Esophagus muscularis mucosa (tissue), 4 donors: ENCODE measurements around the gene VWDE. TPM values are rescaled to one million over a fixed set of nuclear protein-coding genes. Genes with fewer than 3 reads are reported as not detected.
"Not testable (repeated sequence)": the region's sequence is repeated elsewhere in the genome, so short reads cannot be mapped to it uniquely, and the experiment has no call there.

Experiments
- DNase-seq: peaks from one replicate; pipeline ENCODE4 v3.0.0-alpha.2; 2017; ENCODE audit errors: extremely low spot score
- H3K27ac ChIP-seq, 4 donors: fragments of 200-600 bp; sonication (generic); replicated peaks in 1 of 4; 1 replicate in 3 of 4; 2 replicates in 1 of 4; pipeline ENCODE4 v1.5.1; 2016 to 2019; ENCODE audit warnings: mild to moderate bottlenecking in 1 of 4
- H3K27me3 ChIP-seq, 4 donors: fragments of 200-600 bp; sonication (generic); one replicate each; pipeline versions ENCODE4 v1.5.1 to v1.6.0; 2016 to 2019
- H3K36me3 ChIP-seq, 4 donors: fragments of 200-600 bp; sonication (generic); one replicate each; pipeline ENCODE4 v1.5.1; 2016 to 2019
- H3K4me1 ChIP-seq, 4 donors: fragments of 200-600 bp; sonication (generic); one replicate each; pipeline ENCODE4 v1.5.1; 2016 to 2019
- H3K4me3 ChIP-seq, 4 donors: fragments of 200-600 bp; sonication (generic); 1 replicate in 2 of 4; 2 replicates in 2 of 4; pipeline ENCODE4 v1.5.1; 2016 to 2019; ENCODE audit warnings: mild to moderate bottlenecking in 4 of 4, moderate library complexity in 1 of 4
- H3K9me3 ChIP-seq, 4 donors: fragments of 200-600 bp; sonication (generic); 1 replicate in 3 of 4; 2 replicates in 1 of 4; pipeline ENCODE4 v1.5.1; 2016 to 2019
- CTCF ChIP-seq, 3 experiments: fragments of 200-600 bp in 2 of 3; fragments of 450-650 bp in 1 of 3; sonication (generic) in 2 of 3; IDR thresholded peaks; one replicate each; pipeline ENCODE4 v1.5.1; 2017 to 2019; ENCODE audit warnings: antibody characterized with exemption in 3 of 3, mild to moderate bottlenecking in 2 of 3, moderate library complexity in 1 of 3
- EP300 ChIP-seq: sonication (generic); formaldehyde crosslinking; IDR thresholded peaks from one replicate; pipeline ENCODE4 v1.6.1; 2017; ENCODE audit warnings: antibody characterized with exemption
- POLR2A ChIP-seq: fragments of 450-650 bp; IDR thresholded peaks from one replicate; pipeline ENCODE4 v1.6.1; 2017; ENCODE audit warnings: antibody characterized with exemption, moderate library complexity, mild to moderate bottlenecking, low read depth
- POLR2AphosphoS5 ChIP-seq, 2 donors: sonication (generic); formaldehyde crosslinking; IDR thresholded peaks; one replicate each; pipeline ENCODE4 v1.6.1; 2017; ENCODE audit warnings: antibody characterized with exemption in 2 of 2
- WGBS: methylation state at CpG from one replicate; pipeline ENCODE4 v1.1.5; 2018; 5-methylcytosine and 5-hydroxymethylcytosine counted together
- intact Hi-C: fragments of 100-400 bp; cut with DNase I; formaldehyde crosslinking; loops from one replicate; pipeline ENCODE4 v1.15.1; 2023
- total RNA-seq, 4 donors: library from RNA; depleted of rRNA; stranded (reverse); fragments of >200 nt; gene quantifications; one replicate each; pipeline versions ENCODE4 v1.1.0 to v1.2.1, GENCODE V29; 2016

The VWDE gene
- total RNA-seq, 4 donors from 2014 or later: not detected

- intact Hi-C loops: no loop called here
- no peaks in the 10 kb centered on the region for H3K9me3 ChIP-seq
- no peaks in the 10 kb centered on the region for H3K27me3 ChIP-seq
- H3K36me3 ChIP-seq: no peaks in the 10 kb centered on the region
- no peak for DNase-seq
- H3K27ac ChIP-seq: no peak overlapping the region
- TF ChIP-seq EP300 (no peak), CTCF (IDR thresholded peaks at IDR 0.05) (no peak), POLR2A (no peak), POLR2AphosphoS5 (IDR thresholded peaks at IDR 0.05) (no peak)
- no peak overlapping the region for H3K4me3 ChIP-seq
- H3K4me1 ChIP-seq: no peaks in the 10 kb centered on the region
Measured at GRCh38 chr7:12418452-12418851, 14.8 kb upstream of the VWDE start.

GRCh38 chr7:12415072-12415471, 11.4 kb upstream of the VWDE start:
- intact Hi-C loops: no loop called here
- H3K27me3 ChIP-seq: no peaks in the 10 kb centered on the region
- no peak overlapping the region for H3K4me3 ChIP-seq
- no peak overlapping the region for H3K27ac ChIP-seq
- no peaks in the 10 kb centered on the region for H3K4me1 ChIP-seq
- H3K36me3 ChIP-seq: no peaks in the 10 kb centered on the region
- DNase-seq: no peak
- H3K9me3 ChIP-seq: peaks cover 0 to 8% (median 0%) of the 10 kb centered on the region in 4 donors
- TF ChIP-seq POLR2AphosphoS5 (IDR thresholded peaks at IDR 0.05): no peak
- TF ChIP-seq CTCF (IDR thresholded peaks at IDR 0.05): no peak
- TF ChIP-seq POLR2A: no peak

GRCh38 chr7:12412407-12412806, 8.7 kb upstream of the VWDE start:
- TF ChIP-seq POLR2A (no peak), EP300 (no peak), CTCF (IDR thresholded peaks at IDR 0.05) (no peak), POLR2AphosphoS5 (IDR thresholded peaks at IDR 0.05) (no peak)
- H3K4me3 ChIP-seq: no peak overlapping the region
- peaks cover 0 to 8% (median 0%) of the 10 kb centered on the region in 4 donors for H3K9me3 ChIP-seq
- H3K27me3 ChIP-seq: no peaks in the 10 kb centered on the region
- no peak for DNase-seq
- H3K27ac ChIP-seq: no peak overlapping the region
- intact Hi-C loops: no loop called here
- H3K4me1 ChIP-seq: no peaks in the 10 kb centered on the region
- WGBS: 92% methylated on average over 1 of the region's 1 CpG
- no peaks in the 10 kb centered on the region for H3K36me3 ChIP-seq

GRCh38 chr7:12410523-12410922, 6.9 kb upstream of the VWDE start:
- H3K4me1 ChIP-seq: no peaks in the 10 kb centered on the region
- intact Hi-C loops: no loop called here
- TF ChIP-seq POLR2AphosphoS5 (IDR thresholded peaks at IDR 0.05): no peak
- no peak for TF ChIP-seq EP300
- TF ChIP-seq CTCF (IDR thresholded peaks at IDR 0.05): no peak
- TF ChIP-seq POLR2A: no peak

GRCh38 chr7:12409097-12409711, 5.5 kb upstream of the VWDE start:
- H3K4me1 ChIP-seq: peaks cover 0 to 4% (median 0%) of the 10 kb centered on the region in 4 donors

More at GRCh38 chr7:12410523-12410922, 6.9 kb upstream of the VWDE start:
- DNase-seq: no peak
- H3K27ac ChIP-seq: no peak overlapping the region
- no peak overlapping the region for H3K4me3 ChIP-seq
- no peaks in the 10 kb centered on the region for H3K36me3 ChIP-seq
- no peaks in the 10 kb centered on the region for H3K27me3 ChIP-seq
- peaks cover 0 to 8% (median 0%) of the 10 kb centered on the region in 4 donors for H3K9me3 ChIP-seq

GRCh38 chr7:12407652-12408051, 4.0 kb upstream of the VWDE start:
- 92% methylated on average over 8 of the region's 8 CpGs for WGBS
- DNase-seq, H3K36me3 ChIP-seq, H3K9me3 ChIP-seq, intact Hi-C loops, H3K4me3 ChIP-seq, H3K27ac ChIP-seq: not testable (repeated sequence)
- Histone ChIP-seq H3K4me1 (peaks cover 10 to 19% (median 11%) of the 10 kb centered on the region in 4 donors), H3K27me3 (peaks cover 0 to 12% (median 3%) of the 10 kb centered on the region in 4 donors)

More at GRCh38 chr7:12409097-12409711, 5.5 kb upstream of the VWDE start:
- Histone ChIP-seq H3K36me3 (no peaks in the 10 kb centered on the region), H3K9me3 (peaks cover 0 to 8% (median 0%) of the 10 kb centered on the region in 4 donors), H3K27ac (no peak overlapping the region), H3K4me3 (no peak overlapping the region), H3K27me3 (no peaks in the 10 kb centered on the region)
- 63% methylated on average over 4 of the region's 4 CpGs for WGBS
- no peak for DNase-seq
- intact Hi-C loops: no loop called here
- no peak for TF ChIP-seq POLR2AphosphoS5 (IDR thresholded peaks at IDR 0.05)
